LNCaP clone FGC (cell line): ENCODE measurements around the gene POLR2I.

ENCODE experiments used
- DNase-seq: peaks from one replicate; pipeline ENCODE4 v3.0.0-alpha.2; 2011; ENCODE audit warnings: low read depth
- H3K4me3 ChIP-seq: 2 replicates; pipeline ENCODE4 v1.5.1; 2011; ENCODE audit warnings: mild to moderate bottlenecking, low read depth, low read length, control low read depth
- TF ChIP-seq, protein P1 (sequence below): IDR thresholded peaks from 2 replicates; pipeline ENCODE4 v1.5.1; 2012; ENCODE audit warnings: mild to moderate bottlenecking; ENCODE audit not compliant: control insufficient read depth, insufficient read depth; ENCODE audit errors: extremely low read depth

Gene POLR2I

DNA sequence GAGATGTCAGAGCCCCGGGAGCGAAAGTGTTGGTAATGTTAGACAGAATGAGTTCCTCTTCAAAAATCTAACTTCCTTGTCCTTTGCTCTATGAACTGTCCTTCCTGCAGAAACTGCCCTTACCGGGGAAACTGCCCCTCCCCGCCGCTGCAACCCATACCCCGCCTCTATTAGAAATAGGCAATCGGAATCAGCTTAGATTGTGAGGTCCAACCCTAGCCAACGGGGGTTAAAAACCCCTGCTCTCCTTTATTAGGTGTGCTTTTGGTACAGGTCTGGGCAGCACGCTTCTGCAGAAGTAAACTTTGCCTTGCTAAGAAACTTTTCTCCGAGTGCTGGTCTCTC is 13.7 kb upstream of the POLR2I start:
- TF ChIP-seq, protein P1, sequence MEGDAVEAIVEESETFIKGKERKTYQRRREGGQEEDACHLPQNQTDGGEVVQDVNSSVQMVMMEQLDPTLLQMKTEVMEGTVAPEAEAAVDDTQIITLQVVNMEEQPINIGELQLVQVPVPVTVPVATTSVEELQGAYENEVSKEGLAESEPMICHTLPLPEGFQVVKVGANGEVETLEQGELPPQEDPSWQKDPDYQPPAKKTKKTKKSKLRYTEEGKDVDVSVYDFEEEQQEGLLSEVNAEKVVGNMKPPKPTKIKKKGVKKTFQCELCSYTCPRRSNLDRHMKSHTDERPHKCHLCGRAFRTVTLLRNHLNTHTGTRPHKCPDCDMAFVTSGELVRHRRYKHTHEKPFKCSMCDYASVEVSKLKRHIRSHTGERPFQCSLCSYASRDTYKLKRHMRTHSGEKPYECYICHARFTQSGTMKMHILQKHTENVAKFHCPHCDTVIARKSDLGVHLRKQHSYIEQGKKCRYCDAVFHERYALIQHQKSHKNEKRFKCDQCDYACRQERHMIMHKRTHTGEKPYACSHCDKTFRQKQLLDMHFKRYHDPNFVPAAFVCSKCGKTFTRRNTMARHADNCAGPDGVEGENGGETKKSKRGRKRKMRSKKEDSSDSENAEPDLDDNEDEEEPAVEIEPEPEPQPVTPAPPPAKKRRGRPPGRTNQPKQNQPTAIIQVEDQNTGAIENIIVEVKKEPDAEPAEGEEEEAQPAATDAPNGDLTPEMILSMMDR = no peak
- H3K4me3 ChIP-seq = peak overlapping the region; percentile 59
- no peak for DNase-seq

DNA sequence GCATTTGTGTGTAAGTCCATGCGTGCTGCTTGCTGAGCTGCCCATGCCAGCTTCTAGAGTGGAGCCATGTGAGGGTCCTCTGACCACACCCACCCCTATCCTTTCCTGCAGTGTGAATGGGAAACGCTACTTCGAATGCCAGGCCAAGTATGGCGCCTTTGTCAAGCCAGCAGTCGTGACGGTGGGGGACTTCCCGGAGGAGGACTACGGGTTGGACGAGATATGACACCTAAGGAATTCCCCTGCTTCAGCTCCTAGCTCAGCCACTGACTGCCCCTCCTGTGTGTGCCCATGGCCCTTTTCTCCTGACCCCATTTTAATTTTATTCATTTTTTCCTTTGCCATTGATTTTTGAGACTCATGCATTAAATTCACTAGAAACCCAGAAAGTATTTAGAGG is 10.9 kb upstream of the POLR2I start:
- TF ChIP-seq, protein P1 = no peak
- no peak overlapping the region for H3K4me3 ChIP-seq
- no peak for DNase-seq

DNA sequence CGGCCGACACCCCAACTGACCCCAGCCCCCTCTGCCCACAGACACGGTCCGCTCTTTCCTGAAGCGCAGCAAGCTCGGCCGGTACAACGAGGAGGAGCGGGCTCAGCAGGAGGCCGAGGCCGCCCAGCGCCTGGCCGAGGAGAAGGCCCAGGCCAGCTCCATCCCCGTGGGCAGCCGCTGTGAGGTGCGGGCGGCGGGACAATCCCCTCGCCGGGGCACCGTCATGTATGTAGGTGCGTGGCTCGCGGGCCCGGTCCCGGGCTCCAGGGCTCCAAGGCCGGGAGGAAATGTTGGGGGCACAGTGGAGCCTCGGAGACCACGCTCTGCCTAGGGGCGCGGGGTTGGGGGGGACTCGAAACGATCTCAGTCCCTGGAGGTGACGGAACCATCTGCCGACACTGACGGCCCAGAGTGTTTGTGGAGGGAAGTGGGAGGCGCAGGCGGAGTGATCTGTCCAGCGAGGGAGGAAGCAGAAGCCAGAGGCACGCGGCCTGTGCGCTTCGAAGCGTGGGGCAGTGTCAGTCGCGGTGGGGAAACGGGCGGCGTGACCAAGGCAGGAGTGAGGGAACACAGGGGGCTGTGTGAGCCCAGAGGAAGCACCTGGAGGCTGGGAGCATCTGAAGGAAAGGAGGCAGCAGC is 6.9 kb upstream of the POLR2I start:
- no peak for DNase-seq
- no peak overlapping the region for H3K4me3 ChIP-seq
- TF ChIP-seq, protein P1 = no peak

DNA sequence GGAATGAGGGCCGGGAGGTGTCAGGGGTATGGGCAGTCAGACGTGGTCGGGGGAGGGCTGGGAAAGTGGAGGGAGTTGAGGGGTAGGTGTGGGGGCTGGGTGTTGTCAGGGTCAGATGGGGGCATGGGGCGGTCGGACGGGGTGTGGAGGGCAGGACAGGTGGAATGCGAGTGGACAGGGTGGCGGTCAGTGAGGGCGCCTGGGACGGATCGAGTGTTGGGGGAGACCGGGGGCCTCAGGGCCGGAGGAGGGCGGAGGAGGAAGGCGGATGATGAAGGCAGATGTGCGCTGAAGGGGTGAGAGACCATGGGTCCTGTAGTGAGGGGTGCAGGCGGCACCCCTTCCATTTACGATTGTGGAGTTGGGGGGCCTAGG is 6.3 kb upstream of the POLR2I start:
- TF ChIP-seq, protein P1 = no peak
- DNase-seq = no peak
- H3K4me3 ChIP-seq = no peak overlapping the region

DNA sequence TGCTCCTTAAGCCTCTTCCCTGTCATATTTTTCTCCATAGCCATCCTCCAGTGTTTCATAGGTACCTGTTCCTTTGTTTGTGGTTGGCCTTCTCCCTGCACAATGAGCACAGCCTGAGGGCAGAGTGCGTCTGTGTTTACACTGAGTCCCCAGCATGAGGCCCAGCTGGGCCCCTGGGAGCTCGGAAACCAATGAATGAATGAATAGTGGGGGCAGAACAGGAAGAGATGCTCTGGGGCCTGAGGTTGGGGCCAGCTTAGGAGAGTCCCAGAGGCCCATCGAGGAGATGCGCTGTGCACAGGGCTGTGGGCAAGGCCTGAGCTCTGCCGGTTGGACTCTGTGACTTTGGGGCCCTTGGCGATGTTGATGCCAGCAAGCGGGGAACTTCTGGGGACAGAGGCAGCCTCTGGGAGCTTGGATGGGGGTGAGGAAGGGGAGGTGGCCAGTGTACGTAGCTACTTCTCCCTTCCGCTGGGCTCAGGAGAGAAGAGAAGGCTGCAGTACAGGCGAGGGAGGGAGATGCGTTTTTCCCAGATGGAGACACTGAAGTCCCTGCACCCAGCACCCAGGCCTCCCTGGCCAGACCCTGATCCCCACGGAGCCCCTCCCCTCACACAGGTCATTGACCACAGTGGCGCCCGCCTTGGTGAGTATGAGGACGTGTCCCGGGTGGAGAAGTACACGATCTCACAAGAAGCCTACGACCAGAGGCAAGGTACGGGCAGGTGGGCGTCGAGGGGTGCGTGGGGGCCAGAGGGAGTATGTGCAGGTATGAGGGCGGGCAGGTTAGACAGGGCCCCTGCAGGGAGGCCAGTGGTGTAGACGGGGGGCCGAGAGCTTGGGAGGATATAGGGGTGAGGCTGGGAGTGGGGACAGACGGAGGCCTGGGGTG is 5.7 kb upstream of the POLR2I start:
- no peak overlapping the region for H3K4me3 ChIP-seq
- DNase-seq = no peak
- TF ChIP-seq, protein P1 = no peak

DNA sequence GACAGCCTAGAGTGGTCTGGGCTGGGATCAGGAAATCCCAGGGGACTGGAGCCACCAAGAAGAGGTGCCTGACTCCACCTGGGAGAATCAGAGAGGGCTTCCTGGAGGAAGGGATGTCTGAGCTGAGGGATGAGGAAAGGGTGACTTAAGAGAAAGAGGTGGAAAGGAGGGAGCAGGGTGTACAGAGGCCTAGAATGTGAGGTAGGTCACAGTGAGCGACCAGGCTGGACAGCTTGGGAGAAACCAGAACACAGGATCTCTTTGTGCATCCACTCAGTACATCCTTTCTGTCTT is 1.6 kb upstream of the POLR2I start:
- TF ChIP-seq, protein P1 = no peak
- no peak for DNase-seq

More for the DNA sequence above, 1.6 kb upstream of the POLR2I start:
- H3K4me3 ChIP-seq = peak overlapping the region; percentile 99
